ENCODE data around the gene MROH7.

The MROH7 gene

GRCh38 chr1:54640863-54641836 is at the start of gene MROH7:
MROH7 (plus strand) TSS chr1:54641786; CDS start chr1:54652927, 11,141 bp downstream.
- DNase-seq: no peak

- no peak for DNase-seq
Observed at GRCh38 chr1:54593571-54594160, 47.9 kb upstream of the MROH7 start.

- no peak for DNase-seq
Observed at GRCh38 chr1:54594463-54594862, 47.1 kb upstream of the MROH7 start.

DNA sequence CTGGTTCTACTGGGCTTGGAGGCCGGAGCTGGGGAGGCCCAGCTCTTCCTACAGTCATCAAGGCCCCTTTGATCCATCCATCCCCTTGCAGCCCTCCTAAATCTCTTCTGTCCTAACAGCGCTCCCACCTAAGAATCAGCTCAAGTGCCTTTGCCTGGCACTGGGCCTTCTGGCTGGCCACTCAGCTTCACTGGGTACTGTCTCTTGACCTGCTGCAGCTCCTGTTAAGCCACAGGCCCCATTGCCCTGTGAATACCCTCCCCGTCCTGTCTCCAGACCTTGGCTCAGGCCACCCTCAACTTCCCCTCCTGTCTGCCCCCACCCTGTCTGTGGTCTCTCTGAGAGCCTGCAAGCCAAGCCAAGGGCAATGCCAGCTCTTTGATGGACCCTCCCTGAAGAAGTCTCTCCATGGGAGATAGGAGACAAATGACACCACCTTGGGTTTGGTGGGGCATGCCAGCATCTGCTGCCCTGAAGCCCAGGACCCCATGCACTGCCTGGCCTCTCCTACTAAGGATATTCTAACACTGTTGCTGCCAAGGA is 45.6 kb upstream of the MROH7 start:
- DNase-seq: no peak

DNA sequence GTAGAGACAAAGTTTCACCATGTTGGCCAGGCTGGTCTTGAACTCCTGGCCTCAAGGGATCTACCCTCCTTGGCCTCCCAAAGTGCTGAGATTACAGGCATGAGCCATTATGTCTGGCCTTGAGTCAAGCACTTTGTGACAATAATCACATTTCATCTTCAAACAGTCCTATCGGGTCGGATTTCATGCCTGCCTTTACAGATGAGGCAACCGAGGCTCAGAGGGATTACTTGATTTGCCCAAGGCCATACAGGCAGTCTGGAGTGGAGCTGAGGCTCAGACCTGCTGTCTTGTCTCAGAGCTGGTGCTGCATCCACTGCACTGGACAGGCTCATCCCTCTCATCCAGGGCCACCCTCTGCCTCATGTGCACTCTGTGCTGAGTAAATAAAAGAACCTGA is 44.8 kb upstream of the MROH7 start:
- DNase-seq: no peak

DNA sequence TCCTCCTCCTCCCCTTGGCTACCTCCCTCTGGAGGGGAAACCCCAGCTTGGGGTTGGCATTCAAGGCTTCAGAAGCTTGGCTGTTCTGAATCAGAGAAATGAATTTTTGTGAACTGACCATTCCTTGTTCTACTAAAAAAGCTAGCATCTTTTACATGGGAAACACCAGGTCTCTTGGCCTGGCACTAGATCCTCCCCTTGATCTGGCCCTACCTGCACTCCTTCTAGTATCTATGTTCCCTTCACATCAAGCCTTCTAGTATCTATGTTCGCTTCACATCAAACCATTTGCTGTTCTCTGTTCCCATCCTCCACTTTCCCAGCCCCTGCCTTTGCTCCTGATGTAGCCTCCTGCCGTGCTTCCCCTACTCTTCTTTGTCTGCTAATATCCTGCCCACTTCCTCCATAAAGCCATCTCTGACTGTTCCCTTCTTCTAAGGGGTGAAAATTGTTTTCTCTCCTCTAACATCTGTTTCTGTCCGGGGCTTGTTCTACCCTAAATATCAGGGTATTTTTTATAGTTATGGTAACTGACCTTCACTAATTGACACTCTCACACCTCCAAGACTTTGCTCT is 44.0 kb upstream of the MROH7 start:
- no peak for DNase-seq

GRCh38 chr1:54599211-54599823 is 42.3 kb upstream of the MROH7 start:
- DNase-seq: no peak

DNA sequence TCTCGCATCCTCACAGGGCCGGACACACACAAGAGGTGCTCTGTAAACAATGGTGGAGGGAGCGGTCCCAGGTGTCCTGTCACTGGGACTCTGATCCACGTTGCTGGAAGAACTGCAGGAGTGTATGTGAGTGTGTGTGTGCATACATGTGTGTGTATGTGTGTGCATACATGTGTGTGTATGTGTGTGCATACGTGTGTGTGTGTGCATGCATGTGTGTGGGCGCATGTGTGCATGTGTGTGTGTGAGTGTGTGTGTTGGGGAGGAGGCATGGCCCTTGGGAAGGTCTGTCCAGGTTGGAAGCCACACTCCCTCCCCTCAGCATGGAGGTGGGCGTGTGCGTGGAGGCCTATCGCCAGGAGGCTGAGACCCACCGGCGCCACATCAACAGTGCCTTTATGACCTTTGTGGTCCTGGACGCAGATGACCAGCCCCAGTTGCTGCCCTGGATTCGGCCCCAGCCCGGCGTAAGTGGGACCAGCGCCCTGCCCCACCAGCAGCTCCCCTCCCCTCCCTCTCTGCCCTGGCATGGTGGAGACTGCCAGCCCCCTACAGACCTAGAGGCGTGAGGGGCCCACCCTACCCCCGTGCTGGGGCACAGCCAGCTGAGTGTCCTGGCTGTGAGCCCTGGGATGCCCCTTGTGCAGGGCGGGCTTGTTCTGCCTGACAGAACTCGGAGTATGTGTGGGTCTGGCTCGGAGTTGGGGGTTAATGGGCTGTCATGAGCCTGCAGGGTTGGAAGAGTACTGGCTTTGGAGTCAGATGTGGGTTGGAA is 40.5 kb upstream of the MROH7 start:
- no peak for DNase-seq

- DNase-seq: no peak
Observed at GRCh38 chr1:54601730-54602129, 39.9 kb upstream of the MROH7 start.

- no peak for DNase-seq
Observed at GRCh38 chr1:54602554-54602953, 39.0 kb upstream of the MROH7 start.

- no peak for DNase-seq
Observed at GRCh38 chr1:54603241-54603640, 38.3 kb upstream of the MROH7 start.

GRCh38 chr1:54604051-54604450 is 37.5 kb upstream of the MROH7 start:
- DNase-seq: no peak

GRCh38 chr1:54604572-54605370 is 36.8 kb upstream of the MROH7 start:
- DNase-seq: peak; percentile 26

GRCh38 chr1:54606096-54606989 is 35.2 kb upstream of the MROH7 start:
- no peak for DNase-seq

DNA sequence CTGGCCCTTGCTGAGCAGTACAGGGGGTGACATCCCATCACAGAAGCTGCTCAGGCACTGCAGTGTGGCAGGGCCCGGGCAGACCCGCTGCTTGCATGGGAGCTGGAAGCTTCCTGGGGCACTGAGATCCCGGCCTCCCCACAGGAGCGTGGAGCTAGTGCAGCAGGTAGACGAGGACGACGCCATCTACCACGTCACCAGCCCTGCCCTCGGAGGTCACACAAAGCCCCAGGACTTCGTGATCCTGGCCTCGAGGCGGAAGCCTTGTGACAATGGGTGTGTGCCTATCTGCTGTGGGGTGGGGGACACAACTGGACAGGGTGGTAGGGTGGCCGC is 34.6 kb upstream of the MROH7 start:
- DNase-seq: no peak

- no peak for DNase-seq
Observed at GRCh38 chr1:54607821-54608565, 33.6 kb upstream of the MROH7 start.

DNA sequence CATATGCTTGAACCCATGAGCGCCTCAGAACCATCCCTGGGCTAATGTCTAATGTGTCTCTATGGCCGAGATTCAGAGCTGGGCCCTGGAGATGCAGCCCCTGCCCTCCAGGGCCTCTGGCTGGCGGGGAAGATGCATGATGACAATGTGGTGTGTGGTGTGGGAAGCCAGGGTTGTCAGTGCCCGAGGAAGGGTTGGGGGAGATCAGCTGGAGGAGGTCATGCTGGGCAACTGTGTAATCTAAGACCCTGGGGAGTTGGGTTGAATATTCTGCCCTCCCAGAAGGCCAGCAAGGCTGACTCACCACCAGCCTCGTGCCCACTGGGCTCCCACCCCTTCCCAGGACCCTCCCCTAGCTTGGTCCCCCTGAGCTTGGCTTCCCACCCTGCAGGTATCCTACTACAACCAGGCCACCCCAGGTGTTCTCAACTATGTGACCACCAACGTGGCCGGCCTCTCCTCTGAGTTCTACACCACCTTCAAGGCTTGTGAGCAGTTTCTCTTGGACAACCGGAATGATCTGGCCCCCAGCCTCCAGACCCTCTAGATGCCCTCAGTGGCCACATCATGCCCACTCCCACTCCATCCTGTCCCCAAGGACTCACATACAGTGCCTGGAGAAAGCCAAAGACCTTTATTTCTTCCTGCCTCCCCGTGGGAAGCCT is 32.9 kb upstream of the MROH7 start:
- no peak for DNase-seq

DNA sequence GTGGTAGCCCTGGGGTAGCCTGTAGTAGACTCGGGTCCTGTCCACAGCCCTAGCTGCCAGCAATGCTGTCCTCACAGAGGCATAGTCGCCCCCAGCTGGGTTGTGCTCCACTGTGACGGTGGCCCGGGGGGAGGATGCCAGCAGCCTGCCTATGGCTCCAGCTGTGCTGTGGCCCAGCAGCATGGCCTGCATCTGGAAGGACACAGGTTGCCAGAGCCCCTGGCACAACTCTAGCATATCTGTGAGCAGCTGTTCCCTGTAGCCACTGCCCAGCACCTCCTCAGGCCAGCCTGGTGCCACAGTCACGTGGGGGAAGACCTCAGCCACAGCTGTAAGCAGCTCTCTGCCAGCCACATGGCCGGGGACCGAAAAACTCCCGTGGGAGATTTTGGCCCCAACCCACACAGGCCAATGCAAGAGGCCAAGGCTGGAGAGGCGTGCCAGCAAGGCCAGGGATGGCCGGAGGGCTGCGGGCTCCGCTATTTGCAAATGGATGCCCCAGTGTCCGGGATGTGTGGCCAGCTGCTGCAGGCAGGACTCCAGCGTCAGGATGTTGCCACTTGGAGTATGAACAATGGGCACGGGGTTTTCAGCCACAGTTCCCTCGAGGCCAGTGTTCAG is 32.2 kb upstream of the MROH7 start:
- no peak for DNase-seq

DNA sequence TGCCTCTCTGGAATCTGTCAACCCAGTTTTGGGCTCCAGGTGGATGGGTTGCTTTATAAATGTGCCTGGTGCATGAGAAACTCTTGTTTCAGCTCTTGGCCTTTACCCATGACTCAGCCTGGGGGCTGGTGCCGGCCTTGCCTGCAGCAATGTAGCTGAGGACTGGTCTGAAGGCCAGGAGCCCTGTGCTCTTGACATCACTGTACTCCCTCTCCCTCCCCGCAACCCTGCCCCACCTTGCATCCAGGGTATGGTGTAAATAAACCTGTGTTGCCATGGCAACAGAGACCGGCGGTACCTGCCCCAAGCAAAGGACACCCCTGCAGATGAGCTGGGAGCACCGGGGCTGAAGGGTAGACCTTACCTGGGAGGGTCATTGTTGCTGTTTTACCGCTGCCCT is 31.5 kb upstream of the MROH7 start:
- DNase-seq: no peak
